RPMI7951 (cell line): ENCODE results near the gene XCR1. TPM values are rescaled to one million over a fixed set of nuclear protein-coding genes. Genes with fewer than 3 reads are reported as not detected.

Experiments
- DNase-seq: peaks from one replicate; pipeline ENCODE4 v3.0.0-alpha.2; 2012; ENCODE audit warnings: low read depth
- total RNA-seq: library from RNA; depleted of rRNA; stranded (reverse); fragments of >200 nt; shearing (Covaris generic); gene quantifications from 2 replicates; pipeline ENCODE4 v1.2.3, GENCODE V29; 2014

XCR1 gene
- total RNA-seq, 1 experiment from 2014 or later = not detected

DNA sequence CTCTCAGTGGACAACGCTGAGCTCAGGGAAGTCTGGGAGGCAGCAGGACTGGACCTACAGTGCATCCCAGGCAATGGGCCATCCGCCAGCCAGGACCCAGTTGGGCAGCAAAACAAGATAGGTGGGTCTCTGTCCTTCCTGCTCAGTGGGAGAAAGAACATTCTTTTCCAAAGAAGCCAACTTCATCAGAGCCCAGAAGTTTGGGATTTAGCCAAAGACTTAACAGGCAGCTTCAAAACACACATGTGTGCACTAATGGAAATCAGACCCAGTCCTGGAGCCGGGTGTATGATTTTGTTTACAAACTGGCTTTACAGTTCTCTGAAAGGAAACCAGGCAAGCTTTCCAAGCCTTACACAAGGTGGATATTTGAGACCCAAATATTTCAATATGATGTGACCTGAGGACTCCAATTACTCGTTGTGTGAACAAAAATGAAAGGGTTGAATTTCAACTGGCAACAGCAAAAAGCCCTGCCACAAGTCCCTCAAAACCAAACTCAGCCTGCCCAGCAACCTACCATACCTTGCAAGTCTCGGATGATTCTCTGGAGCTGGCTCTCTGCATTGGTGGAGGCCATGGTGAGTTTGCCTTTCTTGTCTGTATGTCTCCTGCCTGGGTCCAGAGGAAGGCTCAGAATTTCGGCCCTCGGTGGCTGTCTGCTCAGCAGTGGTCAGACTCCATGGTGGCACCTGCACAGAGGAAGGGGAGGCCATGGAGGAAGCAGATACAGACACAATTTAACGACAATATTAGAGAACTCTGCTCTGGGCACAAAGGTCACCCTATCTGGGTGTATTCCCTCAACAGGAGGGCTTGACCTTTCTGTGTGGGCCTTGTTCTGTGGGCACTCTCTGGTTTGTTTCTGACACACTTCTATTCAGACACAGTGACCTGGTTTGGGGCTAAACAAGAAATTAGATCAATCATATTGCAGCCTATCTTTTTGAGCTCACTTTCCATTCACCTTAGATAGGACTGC lies 42.7 kb downstream of the XCR1 start:
- DNase-seq = no peak

GRCh38 chr3:45983770-45984169 lies 43.5 kb downstream of the XCR1 start:
- DNase-seq = no peak

GRCh38 chr3:45981346-45982074 lies 45.8 kb downstream of the XCR1 start:
- peak; percentile 43 for DNase-seq

GRCh38 chr3:45980819-45981218 lies 46.5 kb downstream of the XCR1 start:
- no peak for DNase-seq

DNA sequence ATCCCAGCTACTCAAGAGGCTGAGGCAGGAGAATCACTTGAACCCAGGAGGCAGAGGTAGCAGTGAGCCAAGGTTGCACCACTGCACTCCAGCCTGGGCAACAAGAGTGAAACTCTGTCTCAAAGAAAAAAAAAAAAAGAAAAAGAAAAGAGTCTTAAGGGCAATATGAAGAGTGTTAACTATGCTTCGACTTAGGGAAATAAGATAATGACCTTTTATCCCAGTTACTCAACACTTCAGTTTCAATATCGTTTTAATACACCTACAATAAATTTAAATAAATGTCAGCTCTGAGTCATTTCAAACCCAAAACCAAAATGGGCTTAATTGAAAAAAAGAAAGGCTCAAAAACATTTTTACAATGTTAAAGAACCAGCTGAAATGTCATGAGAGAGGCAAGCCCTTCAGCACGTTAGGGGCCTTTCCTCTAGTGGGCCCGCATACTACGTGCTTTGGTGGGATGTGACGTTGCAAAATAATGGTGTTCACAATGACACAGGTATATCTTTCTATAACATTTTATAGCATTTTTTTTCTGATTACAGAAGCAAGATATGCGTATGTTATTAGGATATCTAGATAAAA lies 47.0 kb downstream of the XCR1 start:
- no peak for DNase-seq

DNA sequence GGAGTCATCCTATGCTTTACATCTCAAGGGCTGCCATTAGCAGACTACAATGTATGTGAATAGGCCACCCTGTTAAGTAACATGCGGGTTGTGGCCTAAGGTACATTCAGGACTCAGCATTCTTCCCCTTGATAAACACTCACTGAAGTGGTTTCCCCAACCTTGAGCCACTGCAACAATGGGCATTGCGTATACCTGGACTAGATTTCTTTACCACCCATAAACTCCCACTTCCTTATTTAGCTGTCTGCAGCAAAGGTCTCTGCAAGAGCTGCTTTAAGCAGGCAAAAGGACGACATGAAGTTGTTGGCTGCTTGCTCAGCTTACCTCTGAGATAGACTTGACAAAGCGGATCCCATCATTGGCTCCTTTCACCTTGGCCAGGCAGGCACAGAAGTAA lies 47.9 kb downstream of the XCR1 start:
- no peak for DNase-seq

- DNase-seq = no peak
Observed at GRCh38 chr3:45978006-45978761, 49.1 kb downstream of the XCR1 start.

GRCh38 chr3:45976191-45977091 lies 50.8 kb downstream of the XCR1 start:
- DNase-seq = no peak

- no peak for DNase-seq
Observed at GRCh38 chr3:45975686-45976085, 51.6 kb downstream of the XCR1 start.

DNA sequence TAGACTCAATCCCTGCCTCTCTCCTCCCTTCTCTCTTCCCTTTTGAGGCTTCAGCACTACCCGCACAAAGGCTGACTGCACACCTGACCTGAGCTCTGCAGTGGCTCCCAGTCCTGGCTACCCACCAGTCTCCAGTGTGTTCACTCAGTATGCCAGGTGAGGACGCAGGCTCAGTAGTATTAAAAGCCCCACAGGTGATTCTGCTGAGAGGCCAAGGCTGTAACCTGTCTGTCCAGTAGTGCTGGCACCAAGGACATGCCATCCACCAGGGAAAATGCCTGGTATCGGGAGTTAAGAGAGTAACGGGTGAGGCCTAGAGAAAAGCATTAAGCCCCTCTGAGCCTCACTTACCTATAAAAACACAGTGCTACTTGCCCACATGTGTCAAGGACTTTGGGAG lies 52.6 kb downstream of the XCR1 start:
- no peak for DNase-seq

- DNase-seq = peak; percentile 66
Observed at GRCh38 chr3:45972534-45973402, 54.5 kb downstream of the XCR1 start.

DNA sequence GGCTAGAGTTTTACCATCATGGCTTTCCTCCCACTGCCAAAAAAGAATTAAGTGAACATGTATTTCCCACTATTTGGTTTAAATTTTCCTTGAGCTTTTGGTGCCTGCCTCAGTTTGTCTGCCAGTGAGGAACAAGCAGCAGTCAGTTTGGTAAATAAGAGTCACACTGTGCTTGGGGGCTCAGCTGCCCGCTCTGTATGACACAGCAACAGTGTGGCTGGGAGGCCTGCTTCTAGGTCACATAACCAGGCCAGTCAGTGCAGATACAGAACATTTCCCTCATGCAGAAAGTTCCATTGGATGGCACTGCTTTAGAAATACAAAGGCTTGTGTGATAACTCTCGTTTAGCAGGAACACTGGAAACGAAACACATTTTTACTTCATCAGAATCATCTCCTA lies 57.3 kb downstream of the XCR1 start:
- DNase-seq = no peak

DNA sequence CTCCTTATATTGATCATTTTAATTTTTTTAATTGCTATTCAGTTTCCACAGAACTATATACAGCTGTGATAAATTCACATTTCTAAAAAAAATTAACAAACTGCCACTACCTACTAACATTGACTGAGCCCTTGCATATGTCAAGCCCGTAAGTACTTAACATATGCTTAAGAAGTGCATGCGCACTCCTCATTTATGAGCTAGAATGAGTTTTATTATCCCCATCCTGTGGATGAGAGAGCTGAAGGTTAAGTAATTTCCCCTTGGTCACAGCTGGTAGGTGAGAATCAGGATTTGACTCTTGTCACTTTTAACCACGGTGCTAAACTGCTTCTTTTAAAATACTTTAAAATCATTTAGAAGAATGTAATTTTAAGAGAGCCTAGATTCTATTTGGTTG lies 58.2 kb downstream of the XCR1 start:
- DNase-seq = no peak

DNA sequence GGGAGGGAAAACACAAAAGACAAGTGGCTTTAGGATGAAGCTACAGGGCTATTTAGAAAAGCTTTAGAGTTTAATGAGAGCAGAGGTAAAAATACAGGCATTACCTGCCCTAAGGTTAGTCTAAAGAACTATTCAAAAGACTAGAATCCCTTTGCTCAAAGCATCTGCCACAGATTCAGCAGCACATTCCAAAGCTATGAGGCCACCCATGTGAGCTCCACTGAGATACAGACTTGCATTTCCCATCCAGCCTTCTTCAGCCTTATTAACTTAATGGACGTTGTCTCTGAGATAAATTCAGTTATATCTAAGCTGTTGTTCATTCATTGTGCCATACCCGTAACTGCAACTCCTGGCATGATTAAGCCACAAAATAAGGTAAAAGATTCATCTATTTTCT lies 58.6 kb downstream of the XCR1 start:
- no peak for DNase-seq

- no peak for DNase-seq
Observed at GRCh38 chr3:45968149-45968548, 59.1 kb downstream of the XCR1 start.

DNA sequence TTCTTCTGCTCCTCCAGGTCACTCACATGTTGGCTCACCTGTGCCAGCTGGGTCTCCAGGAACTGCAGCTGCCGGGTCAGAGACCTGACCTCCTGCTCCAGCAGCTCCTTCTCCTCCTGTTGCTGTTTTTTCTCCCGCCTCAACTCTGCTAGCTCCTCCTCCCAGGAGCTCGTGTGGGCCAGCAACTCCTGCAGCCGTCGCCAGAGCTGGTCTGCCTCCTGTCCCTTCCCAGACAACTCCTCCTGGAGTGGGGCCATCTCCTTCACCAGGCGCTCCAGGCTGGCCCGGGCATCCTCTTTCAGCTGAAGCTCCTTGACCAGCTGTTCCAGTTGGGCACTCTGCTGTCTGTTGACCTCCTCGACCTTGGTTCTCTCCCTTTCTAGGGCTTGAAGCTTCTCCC lies 59.6 kb downstream of the XCR1 start:
- no peak for DNase-seq
